WTC11 (cell line): ENCODE data around the gene VTI1B. TPM values are rescaled to one million over a fixed set of nuclear protein-coding genes. Genes with fewer than 3 reads are reported as not detected.
"Not testable (repeated sequence)": the region's sequence is repeated elsewhere in the genome, so short reads cannot be mapped to it uniquely, and the experiment has no call there.

Experiments
- ATAC-seq: fragments of 200-7000 bp; cut with Tn5 transposase; 2 replicates; pipeline ENCODE4 v1.10.0; 2021; ENCODE audit warnings: mild to moderate bottlenecking, moderate library complexity
- CTCF ChIA-PET: fragments of 300-600 bp; sonication (Branson Sonifier 250); formaldehyde crosslinking; loops from one replicate; lab custom pipeline; 2021; ENCODE audit warnings: antibody characterized with exemption; lab: Charles Lee
- POLR2A ChIA-PET: fragments of 350-600 bp; sonication (Branson Sonifier 250); formaldehyde crosslinking; loops from one replicate; lab custom pipeline; 2021; ENCODE audit warnings: antibody characterized with exemption; lab: Charles Lee
- DNase-seq: peaks from one replicate; pipeline ENCODE4 v3.0.0; 2021; ENCODE audit warnings: low spot score
- H3K27ac Mint-ChIP-seq: 2 replicates; pipeline ENCODE4 v1.8.0; 2021; ENCODE audit warnings: mixed read lengths
- H3K27me3 Mint-ChIP-seq: 2 replicates; pipeline ENCODE4 v1.8.0; 2021; ENCODE audit warnings: low read depth, mild to moderate bottlenecking, moderate library complexity, mixed read lengths
- H3K36me3 Mint-ChIP-seq: 2 replicates; pipeline ENCODE4 v1.8.0; 2021; ENCODE audit warnings: mixed read lengths
- H3K4me1 Mint-ChIP-seq: 2 replicates; pipeline ENCODE4 v1.8.0; 2022; ENCODE audit warnings: mixed read lengths
- H3K4me3 Mint-ChIP-seq: 2 replicates; pipeline ENCODE4 v1.8.0; 2021; ENCODE audit warnings: mild to moderate bottlenecking, moderate library complexity, mixed read lengths
- H3K9me3 Mint-ChIP-seq: 2 replicates; pipeline ENCODE4 v1.8.0; 2021; ENCODE audit warnings: mixed read lengths
- FOXK1 ChIP-seq: sonication (generic); formaldehyde crosslinking; IDR thresholded peaks from 2 replicates; pipeline ENCODE4 v1.8.0; 2022; ENCODE audit warnings: mild to moderate bottlenecking, moderate library complexity, missing genetic modification reagents
- IRF2 ChIP-seq: sonication (generic); formaldehyde crosslinking; IDR thresholded peaks from 2 replicates; pipeline ENCODE4 v1.8.0; 2022; ENCODE audit warnings: low read depth, missing genetic modification reagents, borderline replicate concordance
- NFE2L1 ChIP-seq: sonication (generic); formaldehyde crosslinking; IDR thresholded peaks from 2 replicates; pipeline ENCODE4 v1.8.1; 2023; ENCODE audit warnings: missing genetic modification reagents
- NFYB ChIP-seq: sonication (generic); formaldehyde crosslinking; conservative IDR thresholded peaks from 2 replicates; pipeline ENCODE4 v1.8.0; 2022; ENCODE audit warnings: low read depth, missing genetic modification reagents
- ZNF121 ChIP-seq: sonication (generic); formaldehyde crosslinking; IDR thresholded peaks from 2 replicates; pipeline ENCODE4 v1.8.0; 2023; ENCODE audit warnings: missing genetic modification reagents
- ZNF396 ChIP-seq: fragments of 250-450 bp; sonication (Bioruptor Pico); IDR thresholded peaks from 2 replicates; pipeline ENCODE4 v1.8.0; 2021; ENCODE audit warnings: mild to moderate bottlenecking, moderate library complexity, borderline replicate concordance
- ZNF416 ChIP-seq: fragments of 250-450 bp; sonication (Bioruptor Pico); IDR thresholded peaks from 2 replicates; pipeline ENCODE4 v1.9.0; 2021; ENCODE audit warnings: mild to moderate bottlenecking, inconsistent platforms
- ZNF671 ChIP-seq: fragments of 250-450 bp; sonication (Bioruptor Pico); IDR thresholded peaks from 2 replicates; pipeline ENCODE4 v1.8.0; 2021; ENCODE audit warnings: mild to moderate bottlenecking
- total RNA-seq: library from RNA; stranded (reverse); gene quantifications from 3 replicates; pipeline ENCODE4 v1.2.3, GENCODE V29; 2021
- TF ChIP-seq, protein P1 (sequence below): sonication (generic); formaldehyde crosslinking; IDR thresholded peaks from 2 replicates; pipeline ENCODE4 v1.8.1; 2023; ENCODE audit warnings: mild to moderate bottlenecking, missing genetic modification reagents
- TF ChIP-seq, protein P2 (sequence below): fragments of 250-450 bp; sonication (Bioruptor Pico); IDR thresholded peaks from 2 replicates; pipeline ENCODE4 v1.9.0; 2021; ENCODE audit warnings: moderate library complexity, mild to moderate bottlenecking, inconsistent platforms, borderline replicate concordance

The VTI1B gene
- total RNA-seq, 1 experiment from 2014 or later = 108 TPM

DNA sequence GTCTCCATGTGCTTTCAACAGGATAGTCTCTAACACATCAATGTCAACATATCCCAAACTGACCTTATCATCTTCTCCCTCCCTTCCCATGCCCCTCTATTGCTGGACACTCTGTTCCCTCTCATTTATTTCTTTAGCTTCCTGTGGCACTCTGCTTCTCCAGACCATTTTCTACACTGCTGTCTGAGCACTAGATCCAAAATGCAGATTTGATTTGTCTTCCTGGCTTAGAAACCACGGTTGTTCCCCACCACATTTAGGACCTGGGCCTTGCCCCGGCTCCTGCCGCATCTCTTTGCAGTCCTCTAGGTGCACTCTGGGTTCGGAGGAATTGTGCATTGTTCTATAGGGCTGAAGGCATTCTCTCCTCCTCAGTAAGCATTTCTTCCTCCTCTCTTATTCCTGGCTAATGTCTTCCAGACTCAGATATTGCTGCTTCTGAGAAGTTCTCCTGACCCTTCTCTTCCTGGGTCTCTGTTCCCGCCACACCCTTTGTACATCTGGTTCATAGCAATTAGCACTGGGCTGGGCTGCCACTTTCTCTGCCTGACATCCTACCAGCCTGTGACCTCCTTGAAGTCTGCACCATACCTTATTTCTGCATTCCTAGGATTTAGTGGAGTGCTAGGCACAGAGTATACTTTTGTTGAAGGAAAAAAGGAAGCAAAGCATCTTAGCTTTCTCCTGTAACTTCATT lies 40.8 kb downstream of the VTI1B start (continued):
- TF ChIP-seq, protein P1, sequence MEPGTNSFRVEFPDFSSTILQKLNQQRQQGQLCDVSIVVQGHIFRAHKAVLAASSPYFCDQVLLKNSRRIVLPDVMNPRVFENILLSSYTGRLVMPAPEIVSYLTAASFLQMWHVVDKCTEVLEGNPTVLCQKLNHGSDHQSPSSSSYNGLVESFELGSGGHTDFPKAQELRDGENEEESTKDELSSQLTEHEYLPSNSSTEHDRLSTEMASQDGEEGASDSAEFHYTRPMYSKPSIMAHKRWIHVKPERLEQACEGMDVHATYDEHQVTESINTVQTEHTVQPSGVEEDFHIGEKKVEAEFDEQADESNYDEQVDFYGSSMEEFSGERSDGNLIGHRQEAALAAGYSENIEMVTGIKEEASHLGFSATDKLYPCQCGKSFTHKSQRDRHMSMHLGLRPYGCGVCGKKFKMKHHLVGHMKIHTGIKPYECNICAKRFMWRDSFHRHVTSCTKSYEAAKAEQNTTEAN (CRISPR knock-in tag) = no peak
- no peak for TF ChIP-seq ZNF396
- TF ChIP-seq, protein P2, sequence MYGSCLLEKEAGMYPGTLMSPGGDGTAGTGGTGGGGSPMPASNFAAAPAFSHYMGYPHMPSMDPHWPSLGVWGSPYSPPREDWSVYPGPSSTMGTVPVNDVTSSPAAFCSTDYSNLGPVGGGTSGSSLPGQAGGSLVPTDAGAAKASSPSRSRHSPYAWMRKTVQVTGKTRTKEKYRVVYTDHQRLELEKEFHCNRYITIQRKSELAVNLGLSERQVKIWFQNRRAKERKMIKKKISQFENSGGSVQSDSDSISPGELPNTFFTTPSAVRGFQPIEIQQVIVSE (CRISPR knock-in tag) = no peak

DNA sequence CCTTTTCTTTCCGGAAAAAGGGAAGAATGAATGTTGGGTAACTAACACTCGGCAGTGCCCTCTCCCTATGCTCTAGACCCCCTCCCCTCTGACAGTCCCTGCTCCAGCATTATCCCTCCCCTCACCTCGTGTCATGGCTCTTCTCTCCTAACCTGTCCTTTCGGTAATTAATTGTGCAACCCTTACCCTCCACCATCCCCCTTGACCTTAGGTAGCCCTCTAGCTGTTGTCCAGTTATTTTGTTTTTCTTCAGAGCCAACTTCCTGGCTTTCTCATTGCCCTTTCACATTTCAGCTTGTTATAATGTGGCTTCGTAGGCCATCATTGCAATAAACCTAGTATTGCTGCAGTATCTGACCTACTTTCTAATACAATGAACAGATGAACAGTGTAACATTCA lies 43.5 kb downstream of the VTI1B start:
- ChIA-PET POLR2A (interaction anchor here (0.6 kb wide), 1 partner anchor 14 kb away, joined by 5 read pairs; no protein-coding TSS in a partner anchor), CTCF (interaction anchor here (0.7 to 1.5 kb wide), 3 partner anchors 12 to 235 kb away, joined by 3 to 4 read pairs (median 4); partner anchors contain the start of genes ARG2 and PIGH)
- DNase-seq (no peak), ATAC-seq (no peak)
- no peaks in the 10 kb centered on the region for H3K27me3 Mint-ChIP-seq
- peaks cover 5% of the 10 kb centered on the region for H3K36me3 Mint-ChIP-seq
- no peak overlapping the region for H3K4me3 Mint-ChIP-seq
- TF ChIP-seq NFE2L1 (CRISPR knock-in tag) (no peak), ZNF416 (CRISPR knock-in tag) (no peak), FOXK1 (no peak)
- TF ChIP-seq, protein P1 (CRISPR knock-in tag) = no peak
- H3K4me1 Mint-ChIP-seq = no peaks in the 10 kb centered on the region
- no peaks in the 10 kb centered on the region; the same call in 1 of the 2 replicates for H3K9me3 Mint-ChIP-seq
- no peak overlapping the region for H3K27ac Mint-ChIP-seq

DNA sequence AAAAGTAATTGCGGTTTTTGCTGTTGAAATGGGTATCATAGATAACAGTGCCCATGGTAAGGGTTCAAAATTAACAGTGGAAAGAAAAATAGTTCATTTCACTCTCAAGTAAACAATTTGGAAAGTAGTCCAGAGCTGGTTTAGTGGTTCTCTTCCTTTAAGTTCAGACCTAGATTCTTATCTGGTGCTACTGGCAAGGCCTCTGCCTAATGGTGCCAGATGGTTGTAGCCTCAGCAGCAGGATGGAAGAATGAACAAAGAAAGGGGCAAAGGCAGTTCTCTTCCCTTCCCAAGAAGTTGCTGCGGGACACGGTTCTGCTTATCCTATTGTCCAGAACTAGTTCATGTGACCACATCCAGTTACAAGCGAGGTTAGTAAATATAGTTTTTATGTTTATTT lies 44.2 kb downstream of the VTI1B start:
- CTCF ChIA-PET = interaction anchor here (1.2 to 1.5 kb wide), 2 partner anchors 11 to 30 kb away, joined by 4 read pairs; partner anchors contain the start of genes ARG2 and PIGH
- no peaks in the 10 kb centered on the region for H3K4me1 Mint-ChIP-seq
- DNase-seq (no peak), ATAC-seq (no peak)
- no peaks in the 10 kb centered on the region; the same call in 1 of the 2 replicates for H3K9me3 Mint-ChIP-seq
- H3K36me3 Mint-ChIP-seq = peaks cover 5% of the 10 kb centered on the region
- TF ChIP-seq NFYB (CRISPR knock-in tag) (no peak), IRF2 (CRISPR knock-in tag) (no peak)
- TF ChIP-seq, all 79 proteins: peak for 0
- Mint-ChIP-seq H3K4me3 (no peak overlapping the region), H3K27ac (no peak overlapping the region), H3K27me3 (no peaks in the 10 kb centered on the region)
- POLR2A ChIA-PET = no interaction called here

DNA sequence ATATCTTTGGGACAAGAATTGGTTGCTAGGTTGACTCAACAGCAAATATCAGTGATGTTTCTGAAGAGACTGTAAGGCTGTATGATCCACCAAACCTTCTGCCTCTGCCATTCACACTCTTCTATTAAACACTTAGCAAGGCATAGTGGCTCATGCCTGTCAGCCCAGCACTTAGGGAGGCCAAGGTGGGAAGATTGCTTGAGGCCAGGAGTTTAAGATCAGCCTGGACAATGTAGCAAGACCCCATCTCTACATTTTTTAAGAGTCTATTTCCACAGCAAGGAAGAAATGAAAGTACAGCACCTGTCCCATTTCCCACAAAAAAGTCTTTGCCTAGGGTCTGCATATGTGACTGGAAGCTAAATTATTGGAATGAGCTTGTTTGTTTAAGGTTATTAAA lies 46.9 kb downstream of the VTI1B start:
- peaks cover 17% of the 10 kb centered on the region for H3K36me3 Mint-ChIP-seq
- POLR2A ChIA-PET = no interaction called here
- DNase-seq = no peak
- TF ChIP-seq ZNF121 (CRISPR knock-in tag) (0 out of 2 replicates have a peak, but pooled peaks have one; percentile 65), ZNF671 (no peak)
- TF ChIP-seq, all 79 proteins: peak for 1
- Mint-ChIP-seq H3K27ac (no peak overlapping the region), H3K4me1 (peaks cover 9% of the 10 kb centered on the region), H3K27me3 (no peaks in the 10 kb centered on the region), H3K4me3 (no peak overlapping the region), H3K9me3 (no peaks in the 10 kb centered on the region; the same call in 1 of the 2 replicates)
- no peak for ATAC-seq
- CTCF ChIA-PET = no interaction called here

DNA sequence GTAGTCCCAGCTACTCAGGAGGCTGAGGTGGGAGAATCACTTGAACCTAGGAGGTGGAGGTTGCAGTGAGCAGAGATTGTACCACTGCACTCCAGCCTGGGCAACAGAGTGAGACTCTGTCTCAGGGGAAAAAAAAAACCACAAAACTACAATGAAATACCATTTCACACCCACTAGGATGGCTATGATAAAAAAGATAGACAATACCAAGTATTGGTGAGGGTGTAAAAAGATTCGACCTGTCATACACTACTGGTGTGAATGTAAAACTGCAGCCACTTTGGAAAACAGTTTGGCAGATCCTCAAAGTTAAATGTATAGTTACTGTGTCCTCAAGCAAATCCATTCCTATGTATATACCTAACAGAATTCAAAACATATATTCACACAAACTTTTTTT lies 48.3 kb downstream of the VTI1B start:
- CTCF ChIA-PET, H3K9me3 Mint-ChIP-seq, H3K4me3 Mint-ChIP-seq, H3K27me3 Mint-ChIP-seq, H3K27ac Mint-ChIP-seq, POLR2A ChIA-PET, DNase-seq, ATAC-seq: not testable (repeated sequence)
- peaks cover 18% of the 10 kb centered on the region for H3K4me1 Mint-ChIP-seq
- peaks cover 17% of the 10 kb centered on the region for H3K36me3 Mint-ChIP-seq
